Cerebellar cortex (tissue), 1 donor: ENCODE measurements around the gene ITPR3.
A peak's percentile ranks its signal among the peaks of the same experiment; 100 is the strongest.

ENCODE experiments used
- DNase-seq: peaks from one replicate; pipeline ENCODE4 v3.0.0-alpha.2; 2015; ENCODE audit warnings: low spot score

The ITPR3 gene

GRCh38 chr6:33686981-33687975 lies 66.2 kb downstream of the ITPR3 start:
- no peak for DNase-seq

- DNase-seq: no peak
Observed at GRCh38 chr6:33688006-33688405, 66.9 kb downstream of the ITPR3 start.

DNA sequence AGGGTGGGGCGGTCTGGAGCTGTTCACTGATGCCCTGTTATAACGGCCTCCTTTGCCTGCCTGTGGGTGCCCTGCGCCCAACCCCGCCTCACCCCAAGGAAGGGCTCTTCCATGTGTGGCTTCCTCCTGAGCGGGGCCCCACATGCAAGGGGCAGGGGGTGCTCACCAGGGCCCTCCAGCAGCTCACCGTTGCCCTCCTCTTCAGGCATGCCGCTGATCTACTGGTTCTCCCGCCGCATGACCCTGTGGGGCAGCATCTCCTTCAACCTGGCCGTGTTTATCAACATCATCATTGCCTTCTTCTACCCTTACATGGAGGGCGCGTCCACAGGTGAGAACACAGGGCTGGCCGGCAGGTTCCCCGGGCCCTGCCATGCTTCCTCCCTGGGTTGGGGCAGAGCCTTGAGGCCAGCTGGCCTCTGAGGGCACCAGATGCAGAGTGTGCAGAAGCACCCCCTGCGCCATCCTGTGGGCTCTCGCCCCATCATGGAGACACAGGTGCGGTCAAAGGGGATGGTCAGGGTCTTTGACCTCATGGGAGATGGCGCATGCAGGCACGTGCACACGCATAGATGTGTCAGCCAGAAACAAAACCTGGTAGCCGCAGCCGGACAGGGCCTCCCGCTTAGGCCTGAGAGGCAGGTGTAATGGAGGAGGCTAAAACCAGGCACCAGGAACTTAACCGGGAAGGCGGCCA lies 67.5 kb downstream of the ITPR3 start:
- no peak for DNase-seq

DNA sequence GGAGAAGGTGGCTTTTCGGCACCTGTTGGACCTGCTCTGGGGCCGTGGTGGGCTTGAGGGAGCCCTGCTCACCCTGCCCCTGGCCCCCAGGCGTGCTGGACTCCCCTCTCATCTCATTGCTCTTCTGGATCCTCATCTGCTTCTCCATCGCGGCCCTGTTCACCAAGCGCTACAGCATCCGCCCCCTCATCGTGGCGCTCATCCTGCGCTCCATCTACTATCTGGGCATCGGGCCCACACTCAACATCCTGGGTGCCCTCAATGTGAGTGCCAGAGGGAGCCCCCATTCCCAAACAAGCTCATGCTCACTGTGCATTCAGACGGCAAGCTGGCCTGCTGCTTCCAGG lies 68.0 kb downstream of the ITPR3 start:
- DNase-seq: no peak

DNA sequence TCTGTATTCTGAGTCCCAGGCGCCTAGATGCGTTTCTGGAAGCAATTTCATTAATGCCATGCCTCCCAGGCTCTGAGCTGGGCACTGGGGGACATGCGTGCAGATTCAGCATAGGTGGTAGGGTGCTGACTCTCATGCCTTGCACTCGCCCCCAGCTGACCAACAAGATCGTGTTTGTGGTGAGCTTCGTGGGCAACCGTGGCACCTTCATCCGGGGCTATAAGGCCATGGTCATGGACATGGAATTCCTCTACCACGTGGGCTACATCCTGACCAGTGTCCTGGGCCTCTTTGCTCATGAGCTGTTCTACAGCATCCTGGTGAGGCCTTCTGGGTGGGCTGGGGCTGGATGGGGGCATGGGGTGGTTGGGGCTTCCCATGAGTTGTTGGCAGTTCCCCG lies 68.8 kb downstream of the ITPR3 start:
- DNase-seq: no peak

DNA sequence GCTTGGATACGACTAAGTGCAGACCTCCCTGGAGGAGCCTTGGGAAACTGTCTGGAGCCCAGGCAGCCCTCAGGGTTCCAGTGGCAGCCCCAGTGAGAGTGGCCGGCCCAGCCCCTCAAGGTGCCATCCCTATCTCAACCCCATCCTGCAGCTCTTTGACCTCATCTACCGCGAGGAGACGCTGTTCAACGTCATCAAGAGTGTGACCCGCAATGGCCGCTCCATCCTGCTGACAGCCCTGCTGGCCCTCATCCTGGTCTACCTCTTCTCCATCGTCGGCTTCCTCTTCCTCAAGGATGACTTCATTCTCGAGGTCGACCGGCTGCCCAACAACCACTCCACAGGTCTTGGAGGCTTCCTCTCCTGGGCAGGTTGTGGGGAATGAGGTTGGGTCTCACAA lies 69.6 kb downstream of the ITPR3 start:
- DNase-seq: no peak

DNA sequence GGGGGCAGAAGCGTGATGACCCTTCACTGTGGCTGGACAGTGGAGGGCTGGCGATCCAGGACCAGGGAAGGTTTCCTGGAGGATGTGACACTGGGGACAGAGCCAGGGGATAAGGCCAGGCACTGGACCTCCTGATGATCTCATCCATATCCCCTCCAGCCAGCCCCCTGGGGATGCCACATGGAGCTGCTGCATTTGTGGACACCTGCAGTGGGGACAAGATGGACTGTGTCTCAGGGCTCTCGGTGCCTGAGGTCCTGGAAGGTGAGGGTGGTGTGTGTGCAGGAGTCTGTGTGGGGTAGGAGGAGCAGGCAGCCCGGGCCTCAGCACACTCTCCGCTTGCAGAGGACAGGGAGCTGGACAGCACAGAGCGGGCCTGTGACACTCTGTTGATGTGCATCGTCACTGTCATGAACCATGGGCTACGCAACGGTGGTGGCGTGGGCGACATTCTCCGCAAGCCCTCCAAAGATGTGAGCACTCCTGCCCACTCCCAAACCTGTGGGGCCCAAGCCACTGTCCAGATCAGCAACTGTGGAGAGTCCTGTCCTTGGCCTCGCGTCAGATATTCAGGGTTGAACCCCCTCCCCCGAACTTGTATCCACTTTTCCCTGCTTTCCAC lies 70.4 kb downstream of the ITPR3 start:
- DNase-seq: no peak

DNA sequence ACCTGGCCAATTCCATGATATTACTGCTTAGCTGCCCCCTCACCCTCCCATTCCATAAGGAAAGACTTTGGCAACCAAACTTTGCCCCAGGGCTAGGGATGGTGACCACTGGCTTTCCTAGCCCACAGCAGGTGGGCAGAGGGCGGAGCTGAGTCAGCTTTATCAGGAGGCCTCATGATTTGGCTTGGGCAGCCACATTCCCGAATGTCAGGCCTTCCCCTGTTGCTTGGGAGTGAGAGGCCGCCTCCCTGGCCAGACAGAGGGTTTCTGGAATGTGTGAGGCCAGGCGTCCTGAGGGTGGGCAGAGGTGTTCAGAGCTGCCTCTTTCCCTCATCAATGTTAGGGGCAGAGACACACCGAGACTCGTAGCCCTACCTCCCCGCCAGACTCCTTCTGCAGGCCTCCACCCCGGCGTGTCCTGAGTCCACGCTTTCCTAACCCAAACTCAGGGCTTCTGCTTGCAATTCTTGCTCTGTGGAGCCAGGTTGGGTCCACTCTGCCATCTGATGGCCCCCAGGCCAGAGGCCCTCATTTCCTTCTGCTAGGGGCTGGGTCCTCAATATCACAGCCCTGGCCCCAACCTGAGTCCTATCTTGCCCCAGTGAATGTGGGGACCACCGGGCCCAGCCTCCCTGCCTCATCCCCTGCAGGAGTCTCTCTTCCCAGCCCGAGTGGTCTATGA lies 71.1 kb downstream of the ITPR3 start:
- no peak for DNase-seq

DNA sequence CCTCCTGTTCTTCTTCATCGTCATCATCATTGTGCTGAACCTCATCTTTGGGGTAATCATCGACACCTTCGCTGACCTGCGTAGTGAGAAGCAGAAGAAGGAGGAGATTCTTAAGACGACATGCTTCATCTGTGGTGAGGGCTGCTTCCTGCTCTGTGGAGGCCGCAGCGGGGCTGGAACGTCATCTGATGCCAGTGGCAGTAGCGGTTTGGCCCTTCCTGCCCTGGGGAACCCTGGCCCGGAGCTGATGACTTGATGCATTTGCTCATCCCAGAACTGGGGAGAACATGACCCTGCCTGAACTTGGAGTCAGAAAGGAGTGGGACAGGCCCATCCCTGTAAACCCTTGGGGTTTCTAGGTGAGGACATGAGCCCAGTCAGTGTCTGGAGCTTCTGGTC lies 71.6 kb downstream of the ITPR3 start:
- DNase-seq: no peak

DNA sequence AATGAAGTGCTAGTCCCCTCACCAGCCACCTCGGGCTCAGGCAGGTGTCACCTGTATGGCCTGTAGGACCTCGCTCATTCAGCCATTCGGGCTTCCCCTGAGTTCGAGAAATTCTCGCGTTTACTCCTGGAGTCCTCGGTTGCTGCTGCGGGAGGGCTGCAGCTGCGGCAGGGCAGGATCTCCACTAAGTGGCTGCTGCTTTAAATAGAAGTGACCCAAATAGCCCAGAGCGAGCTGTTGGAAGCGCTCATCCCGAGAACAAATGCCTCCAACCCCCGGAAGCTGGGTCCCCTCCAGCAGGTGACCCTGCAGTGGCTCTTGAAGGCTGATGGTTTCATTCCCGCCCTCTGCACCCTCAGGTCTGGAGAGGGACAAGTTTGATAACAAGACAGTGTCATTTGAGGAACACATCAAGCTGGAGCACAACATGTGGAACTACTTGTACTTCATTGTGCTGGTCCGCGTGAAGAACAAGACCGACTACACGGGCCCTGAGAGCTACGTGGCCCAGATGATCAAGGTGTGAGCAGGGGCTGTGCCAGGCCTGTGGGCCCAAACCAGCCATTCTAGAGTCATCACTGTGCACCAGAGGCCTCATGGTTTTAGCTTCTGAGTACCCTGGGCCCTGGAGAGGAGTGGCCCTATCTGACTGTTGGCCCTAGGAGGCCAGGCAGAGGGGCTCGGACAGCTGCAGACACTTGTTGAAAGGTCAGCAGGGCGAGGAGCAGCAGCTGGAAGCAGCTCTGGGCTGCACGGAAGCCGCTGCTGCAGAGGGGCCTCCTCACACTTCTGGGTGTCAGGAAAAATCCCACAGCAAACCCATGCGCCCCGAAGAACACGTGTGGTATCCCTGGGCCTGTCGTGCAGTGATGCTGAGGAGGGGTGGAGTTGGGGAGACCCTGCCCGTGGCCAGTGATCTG lies 72.3 kb downstream of the ITPR3 start:
- DNase-seq: peak; percentile 44

DNA sequence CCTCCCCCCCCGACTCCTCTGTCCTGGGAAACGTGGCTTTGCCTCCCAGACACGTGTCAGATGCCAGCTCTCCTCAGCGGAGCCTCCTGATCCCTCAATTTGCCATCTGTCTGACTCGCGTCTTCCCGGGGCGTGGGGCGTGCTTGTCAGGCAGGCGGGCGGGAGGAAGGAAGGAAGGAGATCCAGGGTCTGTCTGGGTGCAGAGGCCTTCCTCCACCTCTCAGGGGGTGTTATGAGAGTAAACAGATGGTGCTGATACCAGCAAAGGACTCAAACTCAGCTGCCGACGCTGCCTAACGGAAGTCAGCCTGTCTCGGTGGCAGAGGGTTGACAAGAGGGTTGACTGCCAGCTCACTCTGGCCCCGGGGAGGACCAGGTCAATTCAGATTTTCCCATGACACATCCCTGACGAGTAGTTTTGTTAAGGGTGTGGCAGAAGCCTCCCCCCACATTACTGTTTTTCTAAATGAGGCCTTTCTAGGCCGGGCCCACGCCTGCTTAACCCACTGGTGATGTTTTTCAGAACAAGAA lies 73.3 kb downstream of the ITPR3 start:
- DNase-seq: peak; percentile 85

DNA sequence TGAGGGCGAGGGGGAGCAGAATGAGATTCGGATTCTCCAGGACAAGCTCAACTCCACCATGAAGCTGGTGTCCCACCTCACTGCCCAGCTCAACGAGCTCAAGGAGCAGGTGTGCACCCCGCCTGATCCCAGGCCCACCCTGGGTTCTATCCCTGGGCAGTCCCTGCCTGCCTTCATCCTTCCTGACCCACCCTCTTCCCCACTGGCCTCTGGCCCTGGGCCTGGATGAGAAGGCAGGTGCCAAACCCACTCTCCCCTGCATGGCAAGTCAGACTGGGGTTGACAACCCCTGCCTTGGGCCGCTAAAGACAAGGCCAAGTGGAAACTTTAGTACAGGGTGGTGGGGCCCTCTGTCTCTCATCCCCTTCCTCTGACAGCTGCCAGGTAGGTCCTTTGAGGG lies 73.9 kb downstream of the ITPR3 start:
- no peak for DNase-seq

- no peak for DNase-seq
Observed at GRCh38 chr6:33695451-33695887, 74.3 kb downstream of the ITPR3 start.

DNA sequence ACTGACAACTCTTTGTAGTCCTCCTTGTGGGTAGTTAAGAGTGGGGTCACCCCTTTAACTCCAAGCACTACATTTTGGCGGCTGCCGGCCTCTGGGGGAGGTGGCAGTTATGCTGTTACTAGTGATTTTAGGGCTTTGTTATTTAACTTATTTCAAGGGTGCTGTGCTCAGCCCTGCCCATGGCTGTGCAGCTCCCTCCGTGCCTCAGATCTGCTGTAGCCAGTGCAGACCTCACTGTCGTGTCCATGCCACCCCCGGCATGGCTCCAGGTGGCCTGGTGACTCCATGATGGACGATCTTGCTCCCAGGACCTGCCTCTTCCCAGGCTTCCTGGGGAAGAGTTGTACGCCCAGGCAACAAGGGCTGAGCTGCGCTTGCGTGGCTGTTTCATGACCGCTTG lies 75.0 kb downstream of the ITPR3 start:
- DNase-seq: no peak

DNA sequence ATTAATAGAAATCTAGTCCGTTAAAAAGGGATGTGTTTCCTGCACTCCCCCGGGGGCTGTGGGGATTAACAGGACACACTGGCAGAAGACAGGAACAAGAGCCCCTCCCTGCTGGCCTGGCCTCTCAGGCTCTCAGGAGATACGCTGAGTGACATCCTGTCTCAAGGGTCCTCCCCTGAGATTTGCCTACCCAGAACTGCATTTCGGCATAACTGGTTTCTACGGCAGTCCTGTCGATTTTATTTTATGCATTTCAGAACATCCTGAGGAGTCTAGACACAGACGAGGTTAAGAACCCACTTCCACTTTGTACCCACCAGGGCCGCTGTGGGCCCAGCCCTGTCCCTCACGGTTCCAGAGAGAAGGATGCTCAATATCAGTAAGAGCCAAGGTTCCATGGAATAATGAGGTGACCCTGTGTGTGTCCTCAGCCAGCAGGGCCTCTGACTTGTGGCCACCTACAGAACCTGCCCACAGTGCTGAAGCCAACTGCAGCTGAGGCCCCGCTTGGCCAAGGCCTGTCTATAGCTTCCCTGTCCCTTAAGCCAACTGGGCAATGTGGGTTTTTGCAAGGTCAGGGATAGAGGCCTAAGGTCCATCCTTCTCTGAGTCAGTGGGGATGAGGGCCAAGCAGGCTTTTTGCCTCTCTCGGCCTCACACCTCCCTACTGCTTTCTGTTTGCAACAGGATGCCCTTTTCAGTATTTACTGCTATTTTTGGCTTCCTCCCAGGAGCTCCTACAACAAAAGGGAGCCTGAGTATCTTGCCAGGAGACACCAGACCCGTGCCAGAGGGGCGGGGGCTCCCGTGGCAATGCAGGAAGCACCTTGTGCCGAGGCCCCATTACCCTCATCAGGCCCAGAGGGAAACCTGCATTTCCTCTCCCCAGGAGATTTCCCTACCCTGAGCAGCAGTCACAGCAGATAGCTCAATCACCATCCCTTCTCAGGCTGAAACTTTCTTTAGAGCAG lies 75.7 kb downstream of the ITPR3 start:
- peak; percentile 43 for DNase-seq

- DNase-seq: no peak
Observed at GRCh38 chr6:33697845-33698244, 76.7 kb downstream of the ITPR3 start.

DNA sequence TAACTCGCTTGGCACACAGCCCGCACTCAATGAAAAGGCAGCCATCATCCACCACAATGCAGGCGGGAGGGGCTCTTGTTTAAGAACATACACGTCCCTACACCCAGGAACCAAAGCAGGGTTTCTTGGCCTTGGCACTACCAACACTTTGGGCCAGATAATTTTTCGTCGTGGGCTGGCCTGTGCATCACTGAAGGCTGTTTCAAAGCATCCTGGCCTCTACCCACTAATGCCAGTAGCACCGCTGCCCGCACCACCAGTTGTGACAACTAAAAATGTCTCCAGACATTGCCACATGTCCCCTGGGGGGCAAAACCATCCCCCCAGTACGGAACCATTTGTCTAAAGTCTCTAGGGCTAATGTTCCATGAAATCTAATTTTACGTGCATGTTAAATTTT lies 77.4 kb downstream of the ITPR3 start:
- no peak for DNase-seq

- DNase-seq: no peak
Observed at GRCh38 chr6:33699131-33699530, 78.0 kb downstream of the ITPR3 start.

- no peak for DNase-seq
Observed at GRCh38 chr6:33699739-33700138, 78.6 kb downstream of the ITPR3 start.
